ENCODE results near the gene LMBR1L.

Gene LMBR1L

GRCh38 chr12:49089821-49090773 is 20.6 kb downstream of the LMBR1L start:
- Histone ChIP-seq H3K36me3 (no peaks in the 10 kb centered on the region), H3K9me3 (no peaks in the 10 kb centered on the region), H3K27ac (no peak overlapping the region), H3K4me1 (peaks cover 0 to 55% (median 51%) of the 10 kb centered on the region in 4 donors), H3K27me3 (peaks cover 0 to 64% of the 10 kb centered on the region in 2 donors), H3K4me3 (peak overlapping the region; percentile 11 to 49)
- peak; percentile 37 to 72 for DNase-seq
- intact Hi-C loops (cut with DNase I; ENCODE audit: low total_unique reads) = loop anchor here (2.0 to 5.0 kb wide), 2 partner anchors 32 to 145 kb away; no protein-coding TSS in a partner anchor
- TF ChIP-seq CTCF (IDR thresholded peaks at IDR 0.05) = peak in 1 of 2 experiments; percentile 5

DNA sequence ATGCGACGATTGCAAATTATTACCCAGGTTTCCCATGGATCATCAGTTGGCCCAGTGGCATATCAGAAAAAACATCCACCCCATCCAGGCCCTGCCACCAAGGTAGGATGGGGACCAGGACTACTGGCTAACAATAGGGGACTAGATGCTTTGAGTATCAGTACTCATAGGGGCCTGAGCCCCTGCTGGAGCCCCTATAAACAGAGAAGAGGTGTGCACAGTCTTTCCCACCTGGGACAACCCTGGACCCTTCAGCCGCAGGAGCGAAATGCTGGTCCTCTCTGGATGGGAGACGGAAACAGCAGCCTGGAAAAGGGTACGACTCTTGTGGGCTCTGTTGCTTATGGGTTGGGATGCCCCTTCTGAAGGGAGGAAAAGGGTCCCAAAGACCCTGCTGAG is 21.7 kb downstream of the LMBR1L start:
- peaks cover 0 to 52% of the 10 kb centered on the region in 2 donors for H3K27me3 ChIP-seq
- no peaks in the 10 kb centered on the region for H3K36me3 ChIP-seq
- DNase-seq = no peak
- no peak overlapping the region for H3K4me3 ChIP-seq
- H3K9me3 ChIP-seq = no peaks in the 10 kb centered on the region
- peaks cover 0 to 44% (median 40%) of the 10 kb centered on the region in 4 donors for H3K4me1 ChIP-seq
- no peak overlapping the region for H3K27ac ChIP-seq
- intact Hi-C loops (cut with DNase I; ENCODE audit: low total_unique reads) = loop anchor here (2.0 to 5.0 kb wide), 2 partner anchors 33 to 146 kb away; no protein-coding TSS in a partner anchor
- no peak for TF ChIP-seq CTCF (IDR thresholded peaks at IDR 0.05)

GRCh38 chr12:49088150-49088931 is 22.3 kb downstream of the LMBR1L start:
- intact Hi-C loops (cut with DNase I; ENCODE audit: low total_unique reads) = loop anchor here (2.0 to 5.0 kb wide), 2 partner anchors 34 to 146 kb away; no protein-coding TSS in a partner anchor
- Histone ChIP-seq H3K4me3 (peak overlapping the region in 1 of 2 donors; percentile 7), H3K36me3 (no peaks in the 10 kb centered on the region), H3K27ac (no peak overlapping the region), H3K9me3 (no peaks in the 10 kb centered on the region), H3K27me3 (peaks cover 0 to 47% of the 10 kb centered on the region in 2 donors), H3K4me1 (peaks cover 0 to 38% (median 35%) of the 10 kb centered on the region in 4 donors)
- DNase-seq = peak; percentile 51 to 84
- peak; percentile 87 to 91 for TF ChIP-seq CTCF (IDR thresholded peaks at IDR 0.05)

- DNase-seq = no peak
- no peak for TF ChIP-seq CTCF (IDR thresholded peaks at IDR 0.05)
- intact Hi-C loops (cut with DNase I; ENCODE audit: low total_unique reads) = loop anchor here (5.0 kb wide), 1 partner anchor 36 kb away; no protein-coding TSS in a partner anchor
- Histone ChIP-seq H3K4me3 (no peak overlapping the region), H3K9me3 (no peaks in the 10 kb centered on the region), H3K4me1 (peaks cover 0 to 25% (median 22%) of the 10 kb centered on the region in 4 donors), H3K36me3 (no peaks in the 10 kb centered on the region), H3K27ac (no peak overlapping the region), H3K27me3 (peaks cover 0 to 26% of the 10 kb centered on the region in 2 donors)
Measured at GRCh38 chr12:49086116-49086515, 24.5 kb downstream of the LMBR1L start.

DNA sequence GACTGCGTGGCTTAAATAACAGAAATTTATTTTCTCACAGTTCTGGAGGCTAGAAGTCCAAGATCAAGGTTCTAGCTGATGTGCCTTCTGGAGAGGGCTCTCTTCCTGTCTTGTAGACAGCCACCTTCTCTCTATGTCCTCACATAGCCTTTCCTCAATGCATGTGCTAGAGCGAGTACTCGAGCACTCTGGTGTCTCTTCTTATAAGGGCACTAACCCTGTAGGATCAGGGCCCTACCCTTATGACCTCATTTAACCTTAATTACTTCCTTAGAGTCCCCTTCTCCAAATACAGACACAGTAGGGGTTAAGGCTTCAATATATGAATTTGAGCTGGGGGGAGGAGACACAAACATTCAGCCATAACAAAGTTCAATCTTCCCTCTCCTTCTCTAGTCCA is 26.2 kb downstream of the LMBR1L start:
- H3K4me1 ChIP-seq = peaks cover 0 to 11% (median 8%) of the 10 kb centered on the region in 4 donors
- no peak for TF ChIP-seq CTCF (IDR thresholded peaks at IDR 0.05)
- intact Hi-C loops (cut with DNase I; ENCODE audit: low total_unique reads) = no loop called here
- no peaks in the 10 kb centered on the region for H3K36me3 ChIP-seq
- no peaks in the 10 kb centered on the region for H3K9me3 ChIP-seq
- peaks cover 0 to 10% of the 10 kb centered on the region in 2 donors for H3K27me3 ChIP-seq
- no peak overlapping the region for H3K27ac ChIP-seq
- no peak overlapping the region for H3K4me3 ChIP-seq
- DNase-seq = no peak
